ENCODE measurements around the gene CRAT.

GRCh38 chr9:129054163-129054851, 56.3 kb downstream of the CRAT start:
- TF ChIP-seq POLR2A (IDR thresholded peaks at IDR 0.05) (no peak), CTCF (IDR thresholded peaks at IDR 0.05) (no peak)
